Liver (tissue), 9 donors: Measurements from ENCODE around the gene PRR36. TPM values are rescaled to one million over a fixed set of nuclear protein-coding genes. Genes with fewer than 3 reads are reported as not detected.

Experiments used
- DNase-seq: peaks from one replicate; pipeline ENCODE4 v3.0.0-alpha.2; 2017; ENCODE audit warnings: low spot score
- H3K27ac ChIP-seq, 2 donors: one replicate each; pipeline ENCODE4 v1.7.0; 2013; ENCODE audit warnings: inconsistent platforms in 2 of 2, low read length in 2 of 2, control low read depth in 1 of 2, low read depth in 1 of 2, mild to moderate bottlenecking in 1 of 2
- H3K27me3 ChIP-seq, 4 donors: one replicate each; pipeline versions ENCODE4 v1.6.1 to v1.7.0; 2013; ENCODE audit warnings: low read length in 3 of 4, inconsistent platforms in 1 of 4, mild to moderate bottlenecking in 1 of 4, moderate library complexity in 1 of 4; ENCODE audit not compliant: control insufficient read depth in 4 of 4, insufficient read depth in 4 of 4
- H3K36me3 ChIP-seq, 4 donors: one replicate each; pipeline versions ENCODE4 v1.6.1 to v1.7.0; 2013; ENCODE audit warnings: low read length in 3 of 4, mild to moderate bottlenecking in 3 of 4, low read depth in 1 of 4, moderate library complexity in 1 of 4; ENCODE audit not compliant: control insufficient read depth in 4 of 4, insufficient read depth in 3 of 4
- H3K4me1 ChIP-seq, 4 donors: one replicate each; pipeline versions ENCODE4 v1.6.1 to v1.7.0; 2013; ENCODE audit warnings: low read length in 3 of 4, mild to moderate bottlenecking in 3 of 4, moderate library complexity in 1 of 4; ENCODE audit not compliant: control insufficient read depth in 4 of 4, insufficient read depth in 4 of 4
- H3K4me3 ChIP-seq, 3 donors: one replicate each; pipeline versions ENCODE4 v1.6.1 to v1.7.0; 2013; ENCODE audit warnings: low read length in 3 of 3, control low read depth in 1 of 3, low read depth in 1 of 3, mild to moderate bottlenecking in 1 of 3
- H3K9ac ChIP-seq, 2 donors: one replicate each; pipeline ENCODE4 v1.7.0; 2013; ENCODE audit warnings: low read length in 2 of 2, mild to moderate bottlenecking in 2 of 2, moderate library complexity in 2 of 2, control low read depth in 1 of 2, low read depth in 1 of 2
- H3K9me3 ChIP-seq, 4 donors: one replicate each; pipeline versions ENCODE4 v1.6.1 to v1.7.0; 2013; ENCODE audit warnings: low read length in 3 of 4; ENCODE audit not compliant: control insufficient read depth in 4 of 4
- ATF3 ChIP-seq: IDR thresholded peaks from 2 replicates; pipeline ENCODE4 v1.6.1; 2016; ENCODE audit warnings: antibody characterized with exemption
- CTCF ChIP-seq: fragments of 150-350 bp; IDR thresholded peaks from 2 replicates; pipeline ENCODE4 v1.5.1; 2017; ENCODE audit warnings: improper control_type of control experiment, low read depth, low read length; ENCODE audit not compliant: missing input control
- EGR1 ChIP-seq, 2 donors: IDR thresholded peaks; 2 replicates each; pipeline ENCODE4 v1.6.1; 2016 to 2018; ENCODE audit warnings: antibody characterized with exemption in 2 of 2, low read depth in 2 of 2
- FOXA1 ChIP-seq: IDR thresholded peaks from 2 replicates; pipeline ENCODE4 v1.6.1; 2016; ENCODE audit warnings: antibody characterized with exemption
- FOXA2 ChIP-seq: IDR thresholded peaks from 2 replicates; pipeline ENCODE4 v1.6.1; 2016; ENCODE audit warnings: antibody characterized with exemption
- GABPA ChIP-seq, 2 donors: IDR thresholded peaks in 1 of 2; conservative IDR thresholded peaks in 1 of 2; 2 replicates each; pipeline ENCODE4 v1.6.1; 2016; ENCODE audit warnings: antibody characterized with exemption in 2 of 2, mild to moderate bottlenecking in 1 of 2, moderate library complexity in 1 of 2
- HNF4A ChIP-seq, 2 donors: conservative IDR thresholded peaks; 2 replicates each; pipeline ENCODE4 v1.6.1; 2016; ENCODE audit warnings: antibody characterized with exemption in 2 of 2, mild to moderate bottlenecking in 2 of 2
- HNF4G ChIP-seq: IDR thresholded peaks from 2 replicates; pipeline ENCODE4 v1.6.1; 2016; ENCODE audit warnings: antibody characterized with exemption
- JUND ChIP-seq, 2 donors: IDR thresholded peaks; 2 replicates each; pipeline ENCODE4 v1.6.1; 2016; ENCODE audit warnings: antibody characterized with exemption in 2 of 2
- MAX ChIP-seq: IDR thresholded peaks from 2 replicates; pipeline ENCODE4 v1.6.1; 2016; ENCODE audit warnings: antibody characterized with exemption
- NR2F2 ChIP-seq: IDR thresholded peaks from 2 replicates; pipeline ENCODE4 v1.6.1; 2016; ENCODE audit warnings: antibody characterized with exemption
- RAD21 ChIP-seq, 2 donors: IDR thresholded peaks; 2 replicates each; pipeline ENCODE4 v1.6.1; 2016; ENCODE audit warnings: antibody characterized with exemption in 2 of 2, mild to moderate bottlenecking in 2 of 2
- REST ChIP-seq: IDR thresholded peaks from 2 replicates; pipeline ENCODE4 v1.6.1; 2016; ENCODE audit warnings: antibody characterized with exemption, mild to moderate bottlenecking
- RXRA ChIP-seq, 2 donors: IDR thresholded peaks; 2 replicates each; pipeline ENCODE4 v1.6.1; 2017 to 2018; ENCODE audit warnings: antibody characterized with exemption in 2 of 2, mild to moderate bottlenecking in 1 of 2
- SP1 ChIP-seq: IDR thresholded peaks from 2 replicates; pipeline ENCODE4 v1.6.1; 2018; ENCODE audit warnings: antibody characterized with exemption, mild to moderate bottlenecking
- TAF1 ChIP-seq: conservative IDR thresholded peaks from 2 replicates; pipeline ENCODE4 v1.6.1; 2016; ENCODE audit warnings: antibody characterized with exemption, mild to moderate bottlenecking
- YY1 ChIP-seq: IDR thresholded peaks from 2 replicates; pipeline ENCODE4 v1.6.1; 2016; ENCODE audit warnings: antibody characterized with exemption, mild to moderate bottlenecking
- ZBTB33 ChIP-seq: IDR thresholded peaks from 2 replicates; pipeline ENCODE4 v1.6.1; 2016; ENCODE audit warnings: antibody characterized with exemption
- WGBS: extraction: QIAGEN DNeasy Blood & Tissue Kit; methylation state at CpG from one replicate; pipeline ENCODE4 v1.1.7; 2013; 5-methylcytosine and 5-hydroxymethylcytosine counted together
- polyA plus RNA-seq, 2 donors: library from polyadenylated mRNA; stranded (reverse) in 1 of 2; unstranded in 1 of 2; fragments of 200-250 nt in 1 of 2; fragments of >200 nt in 1 of 2; fragmentation: Nextera tagmentation in 1 of 2; extraction: Ambion mirVana in 1 of 2; gene quantifications; one replicate each; pipeline versions ENCODE4 v1.2.1 to v1.2.3, GENCODE V29; 2013 to 2015
- total RNA-seq, 2 donors: library from RNA; depleted of rRNA; stranded (reverse); fragments of >200 nt; gene quantifications; one replicate each; pipeline ENCODE4 v1.2.3, GENCODE V29; 2014
- donor health status: healthy.
- donor health status: healthy.
- donor health status: healthy.
- donor health status: healthy.
- donor health status: healthy.

PRR36 gene
- total and polyA plus RNA-seq, 4 donors, result 0.02 to 0.03 TPM; not detected in 2

- WGBS, result 84% methylated on average over 6 of the region's 6 CpGs
- no peak overlapping the region for H3K27ac ChIP-seq
- no peaks in the 10 kb centered on the region for H3K36me3 ChIP-seq
- no peaks in the 10 kb centered on the region for H3K9me3 ChIP-seq
- no peak overlapping the region for H3K9ac ChIP-seq
- H3K27me3 ChIP-seq, result peaks cover 0 to 8% (median 6%) of the 10 kb centered on the region in 4 donors
- no peak overlapping the region for H3K4me3 ChIP-seq
- TF ChIP-seq JUND (IDR thresholded peaks at IDR 0.05) (no peak), RXRA (IDR thresholded peaks at IDR 0.05) (no peak), EGR1 (IDR thresholded peaks at IDR 0.05; ENCODE audit: low read depth in 2 of 2) (no peak), YY1 (no peak), GABPA (IDR thresholded peaks at IDR 0.05 in 1 of 2, conservative IDR thresholded peaks at IDR 0.05 in 1 of 2) (no peak), HNF4G (no peak), ATF3 (no peak), FOXA2 (no peak), TAF1 (no peak), RAD21 (IDR thresholded peaks at IDR 0.05) (no peak), REST (no peak), MAX (no peak), SP1 (no peak), CTCF (no peak), HNF4A (conservative IDR thresholded peaks at IDR 0.05) (no peak), ZBTB33 (no peak)
- H3K4me1 ChIP-seq, result peaks cover 0 to 3% (median under 1%) of the 10 kb centered on the region in 4 donors
- no peak for DNase-seq
These were observed 3.2 kb upstream of the PRR36 start for GRCh38 chr19:7877249-7877836.

- no peak for DNase-seq
- 45% methylated on average over 12 of the region's 12 CpGs for WGBS
- peaks cover 2 to 17% (median 3%) of the 10 kb centered on the region in 4 donors for H3K4me1 ChIP-seq
- no peak overlapping the region for H3K4me3 ChIP-seq
- no peak overlapping the region for H3K27ac ChIP-seq
- H3K9ac ChIP-seq, result no peak overlapping the region
- no peaks in the 10 kb centered on the region for H3K36me3 ChIP-seq
- H3K9me3 ChIP-seq, result no peaks in the 10 kb centered on the region
- H3K27me3 ChIP-seq, result peaks cover 0 to 8% (median 6%) of the 10 kb centered on the region in 4 donors
- TF ChIP-seq HNF4G (no peak), ZBTB33 (no peak), FOXA1 (no peak), REST (no peak), YY1 (no peak), TAF1 (no peak), EGR1 (IDR thresholded peaks at IDR 0.05; ENCODE audit: low read depth in 2 of 2) (no peak), SP1 (no peak), NR2F2 (no peak), MAX (no peak)
These were observed 695 bp upstream of the PRR36 start for GRCh38 chr19:7874897-7875273.
